ENCODE measurements around the gene ATXN1.

Gene ATXN1

DNA sequence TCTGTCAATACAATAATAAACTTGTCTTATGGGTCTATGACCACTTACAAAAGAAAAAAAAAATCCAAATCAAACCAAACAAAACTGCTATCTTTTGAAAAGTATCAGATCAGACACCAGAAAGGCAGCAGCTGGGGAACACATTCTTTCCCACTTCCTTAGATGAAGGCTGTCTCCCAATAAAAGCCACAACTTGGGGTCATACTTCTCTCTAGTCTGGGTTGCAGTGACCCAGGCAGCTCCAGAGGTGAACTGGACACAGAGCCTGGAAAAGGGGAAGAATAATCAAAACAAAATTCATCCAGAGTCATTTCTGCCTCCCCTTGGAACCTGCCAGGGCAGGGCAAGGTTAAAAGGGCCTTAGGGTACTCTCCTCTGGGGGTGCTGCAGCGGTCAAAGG, 19.1 kb downstream of the ATXN1 start:
- peak in 1 of 2 donors; percentile 43 for DNase-seq

DNA sequence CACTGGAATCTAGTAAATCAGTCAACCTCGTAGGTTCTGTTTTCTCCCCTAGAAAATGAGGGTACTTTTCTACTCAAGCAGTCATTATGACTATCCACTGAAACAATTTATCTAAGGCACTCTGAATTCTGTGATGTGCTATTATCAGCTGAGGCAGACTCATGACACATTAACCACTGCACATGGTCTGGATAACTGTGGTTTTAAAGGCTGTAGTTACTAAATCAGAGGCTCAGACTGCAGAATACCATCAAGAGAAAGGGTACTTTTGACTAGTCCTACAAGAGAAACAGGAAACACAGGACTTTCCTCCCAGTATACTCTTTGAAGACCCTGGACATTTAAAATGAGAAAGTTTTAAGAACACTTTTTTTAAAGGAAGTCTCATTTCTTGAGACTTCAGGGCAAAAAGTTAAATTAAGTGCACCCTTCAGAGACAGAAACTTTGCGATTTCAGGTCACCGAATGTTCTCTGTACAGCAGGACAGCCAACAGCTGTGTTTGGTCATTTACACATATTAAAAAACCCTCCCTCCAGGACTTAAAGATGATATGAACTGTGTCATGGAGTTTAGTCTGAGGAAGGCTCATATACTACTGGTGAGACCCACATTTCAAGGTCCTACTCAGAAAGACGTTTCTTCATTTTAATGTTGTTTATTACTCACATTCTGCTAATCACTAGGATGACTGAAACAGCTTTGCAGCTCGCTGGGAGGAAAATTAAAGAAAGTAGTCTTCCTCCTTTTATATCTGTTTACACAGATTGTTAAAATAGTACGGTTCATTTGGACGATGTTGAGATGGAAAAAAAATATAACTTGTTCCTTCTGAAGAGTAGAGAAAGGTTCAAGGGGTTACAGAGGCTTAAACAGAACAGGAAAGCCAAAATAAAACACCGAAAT, 19.9 kb downstream of the ATXN1 start:
- DNase-seq, result peak; percentile 74 to 76

DNA sequence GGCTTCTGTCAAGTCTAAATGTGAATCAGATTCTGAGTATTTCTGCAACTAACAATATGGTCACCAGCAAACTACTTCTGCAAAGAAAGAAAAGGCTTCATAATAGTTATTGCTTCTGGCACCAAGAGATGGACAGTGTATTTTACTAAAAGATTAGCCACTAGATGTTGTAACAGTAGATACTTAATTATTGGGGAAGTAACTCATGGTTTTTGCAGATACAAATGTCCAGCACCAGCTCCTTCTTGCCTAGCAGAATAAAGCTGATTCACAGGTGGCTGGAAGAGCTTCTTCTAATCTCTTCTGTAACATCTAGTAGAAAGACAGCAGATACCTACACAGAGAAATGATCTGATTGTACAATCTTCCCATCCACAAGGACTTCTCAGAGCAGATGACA, 21.2 kb downstream of the ATXN1 start:
- peak; percentile 45 to 60 for DNase-seq

DNA sequence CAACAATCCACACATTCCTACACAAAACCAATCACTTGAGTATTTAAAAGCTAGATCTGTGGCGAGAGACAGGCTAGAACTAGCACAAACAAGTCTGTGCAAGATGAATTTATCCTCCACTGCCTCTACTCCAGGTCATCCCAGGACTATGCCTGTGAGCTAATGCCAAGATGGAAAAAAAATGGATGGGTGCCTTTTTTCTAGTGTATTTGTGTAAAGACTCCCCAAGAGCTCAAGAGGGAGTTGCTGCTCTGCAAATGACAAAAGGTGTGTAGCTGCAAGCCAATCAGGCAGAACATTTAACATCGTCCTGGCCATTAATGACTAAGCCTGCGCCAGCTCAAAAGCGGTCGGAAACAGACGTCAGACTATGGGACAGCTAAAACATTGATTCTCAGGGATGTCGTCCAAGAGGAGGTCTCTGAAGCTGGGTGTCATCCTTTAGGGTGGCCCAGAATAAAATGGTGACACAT, 21.9 kb downstream of the ATXN1 start:
- DNase-seq, result no peak

DNA sequence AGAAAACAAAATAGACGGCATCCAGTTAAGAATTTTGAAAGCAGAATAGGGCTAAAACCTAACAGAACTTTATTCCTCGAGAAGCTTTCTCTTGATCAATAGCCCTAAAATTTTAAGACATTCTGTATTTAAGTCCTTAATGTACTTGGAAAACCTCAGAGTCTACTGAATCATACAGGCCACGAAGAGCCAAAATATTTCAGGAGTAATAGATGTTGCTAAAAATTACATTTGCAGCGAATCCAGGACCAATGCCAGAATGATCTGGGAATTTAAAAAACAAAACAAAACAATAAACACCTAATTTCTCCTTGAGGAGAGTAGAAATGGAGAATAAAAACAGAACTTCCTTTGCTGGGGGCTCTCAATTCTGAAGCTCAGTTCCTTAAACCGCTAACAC, 23.3 kb downstream of the ATXN1 start:
- DNase-seq, result no peak

DNA sequence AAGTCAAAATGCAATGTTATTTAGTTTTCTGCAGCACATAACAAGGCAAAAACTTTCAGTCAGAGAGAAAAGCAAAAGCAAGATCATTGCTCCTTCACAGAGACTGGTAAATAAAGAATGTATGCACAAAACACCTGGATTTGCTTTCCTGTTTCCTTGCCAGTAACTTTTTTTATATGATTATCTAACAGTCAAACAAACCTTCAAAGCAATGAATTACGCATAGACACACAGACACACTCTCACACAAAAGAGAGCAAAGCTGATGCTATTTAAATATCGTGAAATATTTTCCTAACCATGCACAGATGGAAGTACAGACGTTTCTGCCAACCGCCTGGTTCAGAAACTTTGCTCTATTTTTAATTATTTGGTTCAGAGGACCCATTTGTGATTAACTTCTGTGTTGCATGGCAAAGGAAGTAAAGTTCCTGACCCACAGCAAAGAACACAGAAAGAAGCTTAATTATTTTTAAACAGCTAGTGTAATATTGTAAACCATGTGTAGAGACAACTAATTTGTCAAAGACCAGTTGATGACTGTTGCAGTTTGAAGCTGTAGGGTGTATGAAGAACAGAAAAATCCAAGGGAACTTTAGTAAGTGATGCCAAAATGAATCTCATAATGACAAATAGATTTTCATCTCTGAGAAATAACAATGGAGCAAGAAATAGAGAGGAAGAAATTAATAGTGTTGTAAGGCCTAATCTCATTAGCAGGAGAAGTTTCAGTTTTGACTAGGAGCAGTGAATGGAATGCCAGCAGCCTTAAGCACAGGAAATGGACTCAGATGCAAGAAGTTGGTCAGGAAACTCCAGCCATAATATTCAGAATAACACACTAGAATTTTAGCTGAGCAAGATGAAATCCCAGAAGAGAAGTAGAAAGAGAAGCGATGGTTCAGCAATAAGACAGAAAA, 24.1 kb downstream of the ATXN1 start:
- DNase-seq, result no peak

DNA sequence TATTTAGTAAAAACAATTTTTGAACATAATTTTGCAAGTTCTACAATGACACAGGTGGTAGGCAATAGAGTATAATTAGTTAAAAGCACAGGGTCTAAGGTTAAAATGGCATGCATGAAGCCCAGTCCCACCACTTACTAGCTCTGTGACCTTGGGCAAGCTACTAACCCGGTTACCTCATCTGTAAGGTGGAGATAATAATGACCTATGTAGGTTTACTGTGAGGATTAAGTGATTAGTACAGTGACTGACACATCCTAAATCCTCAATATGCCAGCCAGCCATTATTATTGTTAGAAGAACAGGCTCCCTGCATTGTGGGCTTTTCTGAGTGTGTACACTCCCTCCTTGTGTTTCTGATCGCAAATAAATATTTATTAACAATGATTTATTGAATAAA, 26.2 kb downstream of the ATXN1 start:
- DNase-seq, result no peak

DNA sequence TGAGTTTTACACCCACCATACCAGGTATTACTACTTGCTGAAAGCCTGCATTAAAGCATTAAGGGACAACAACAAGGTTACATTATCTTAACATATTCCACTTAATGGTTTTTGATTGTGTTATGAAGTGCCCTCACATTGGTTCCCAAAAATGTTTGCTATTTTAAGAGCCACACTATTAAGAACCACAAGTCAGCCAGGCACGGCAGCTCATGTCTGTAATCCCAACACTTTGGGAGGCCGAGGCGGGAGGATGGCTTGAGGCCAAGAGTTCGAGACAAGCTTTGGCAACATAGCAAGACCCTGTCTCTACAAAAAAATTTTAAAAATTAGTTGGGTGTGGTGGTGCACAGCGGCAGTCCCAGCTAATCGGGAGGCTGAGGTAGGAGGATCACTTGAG, 28.2 kb downstream of the ATXN1 start:
- DNase-seq, result no peak

DNA sequence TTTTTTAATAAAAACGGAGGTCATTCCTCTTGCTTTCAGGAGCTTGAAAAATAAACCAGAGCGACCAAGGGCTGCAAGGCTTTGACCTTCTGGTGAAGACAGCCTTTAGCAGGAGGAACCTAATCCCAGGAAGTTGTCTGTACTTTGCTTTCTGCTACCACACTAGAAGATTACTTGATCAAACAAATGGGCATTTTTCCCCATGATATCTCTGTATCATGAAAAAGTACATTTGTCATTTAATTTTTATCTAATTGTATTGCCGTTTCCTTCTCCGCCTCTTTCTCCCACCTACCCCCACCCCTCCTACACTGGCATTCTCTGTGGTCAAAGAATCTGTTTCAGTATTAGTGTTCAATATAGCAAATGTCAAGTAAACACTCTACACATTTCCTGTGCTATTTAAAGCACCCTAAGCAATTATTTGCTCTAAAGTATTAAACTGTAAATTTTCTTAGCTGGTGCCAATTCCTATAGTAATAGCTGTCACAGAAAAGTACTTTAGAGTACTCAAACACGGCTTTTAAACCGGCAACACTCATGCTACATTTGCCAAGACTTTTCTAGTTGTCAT, 29.7 kb downstream of the ATXN1 start:
- no peak for DNase-seq

DNA sequence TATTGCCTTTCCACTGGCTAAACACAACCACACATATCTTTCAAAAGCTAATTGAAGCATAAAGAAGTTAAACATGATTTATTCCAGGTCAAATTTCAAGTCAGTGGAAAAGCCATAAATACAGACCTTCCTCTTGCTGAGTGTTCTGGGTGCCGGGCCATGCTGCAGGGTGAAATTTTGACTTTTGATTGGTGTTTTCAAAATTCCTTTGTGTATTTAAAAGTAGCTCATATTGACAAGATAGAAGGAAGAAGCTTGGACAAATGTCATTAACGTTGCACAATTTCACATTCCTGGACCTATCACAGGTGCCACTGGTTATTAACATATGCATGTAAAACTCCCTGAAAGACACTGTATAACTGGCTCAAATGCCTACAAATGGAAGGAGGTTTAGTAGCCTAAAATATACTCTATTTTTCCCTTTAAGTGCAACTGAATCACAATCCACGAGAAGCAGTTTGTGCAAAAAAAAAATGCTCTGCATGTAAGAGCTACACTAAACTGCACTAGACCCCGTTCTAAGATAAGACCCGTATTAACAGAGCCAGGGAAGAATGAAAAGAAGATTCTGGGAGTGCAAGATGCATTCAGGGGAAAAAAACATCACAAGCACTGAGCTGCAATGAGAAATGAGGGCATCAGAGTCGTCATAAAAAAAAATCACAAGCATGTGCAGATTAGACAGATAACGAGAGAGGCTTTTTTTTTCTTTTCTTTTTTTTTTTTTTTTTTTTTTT, 30.4 kb downstream of the ATXN1 start:
- DNase-seq, result no peak

DNA sequence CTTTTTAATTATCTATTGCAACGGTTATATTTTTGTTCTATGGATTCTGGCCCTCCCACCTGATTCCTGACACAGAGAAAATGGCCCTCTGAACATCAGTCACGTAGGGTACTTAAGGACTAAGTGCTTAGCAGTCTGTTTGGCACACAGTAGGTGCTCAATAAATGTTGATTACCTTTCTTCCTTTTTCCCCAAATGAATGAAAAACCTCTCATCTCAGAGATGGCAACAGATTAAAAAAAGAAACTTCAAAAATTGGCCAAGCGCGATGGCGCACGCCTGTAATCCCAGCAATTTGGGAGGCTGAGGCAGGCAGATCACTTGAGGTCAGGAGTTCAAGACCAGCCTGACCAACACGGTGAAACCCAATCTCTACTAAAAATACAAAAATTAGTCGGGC, 31.5 kb downstream of the ATXN1 start:
- DNase-seq, result no peak

DNA sequence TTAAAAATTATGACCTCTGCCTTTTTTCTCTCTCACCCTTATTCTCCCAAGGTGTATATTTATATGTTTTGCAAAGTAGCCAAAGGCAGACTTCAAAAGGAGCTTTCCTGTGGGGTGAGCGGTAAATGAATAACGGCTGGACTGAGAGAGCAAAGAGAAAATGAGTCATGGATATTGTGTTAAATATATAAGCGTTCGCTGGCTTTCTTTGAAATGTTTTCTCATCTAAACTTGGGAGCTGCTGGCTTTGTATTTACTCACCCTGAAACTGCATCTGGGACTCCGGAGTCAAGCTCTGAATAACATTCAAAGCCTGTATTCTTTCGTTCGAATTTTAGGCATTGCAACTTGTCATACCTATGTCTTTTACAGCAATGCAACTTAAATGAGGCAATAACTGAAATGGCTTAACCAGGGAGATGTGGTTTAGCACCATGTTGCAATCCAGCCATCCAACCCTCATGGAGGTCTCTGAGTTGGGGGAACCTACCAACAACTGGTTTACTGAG, 32.0 kb downstream of the ATXN1 start:
- DNase-seq, result peak; percentile 80 to 82

DNA sequence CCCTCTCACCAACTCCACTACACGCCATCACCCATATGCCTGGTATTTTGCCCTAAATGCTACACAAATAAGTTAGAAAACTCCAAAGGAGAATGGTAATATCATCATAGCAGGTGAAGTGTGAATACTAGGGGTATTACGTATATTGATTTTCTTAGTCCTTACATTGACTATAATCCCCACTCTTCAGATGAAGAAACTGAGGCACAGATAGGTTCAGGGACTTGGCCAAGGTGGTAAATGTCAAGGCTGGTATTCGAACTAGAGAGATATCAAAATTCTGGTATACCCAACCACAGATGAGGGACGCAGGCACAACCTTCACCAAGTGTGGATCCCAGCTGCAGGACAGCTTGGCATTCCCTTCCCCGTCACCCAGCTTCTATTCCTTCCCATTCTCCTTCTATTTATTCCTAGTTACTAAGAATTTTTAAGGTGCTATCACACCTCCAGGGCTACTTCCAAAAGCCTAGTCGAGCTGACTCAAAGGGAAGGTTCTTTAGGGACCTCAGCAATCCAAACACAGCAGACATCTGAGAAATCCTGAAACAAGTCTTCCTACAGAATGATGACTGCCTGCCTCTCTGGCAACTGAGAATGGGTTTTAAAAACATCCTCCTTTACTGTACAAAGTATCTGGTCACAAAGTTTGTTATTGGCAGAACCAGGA, 32.6 kb downstream of the ATXN1 start:
- DNase-seq, result no peak

DNA sequence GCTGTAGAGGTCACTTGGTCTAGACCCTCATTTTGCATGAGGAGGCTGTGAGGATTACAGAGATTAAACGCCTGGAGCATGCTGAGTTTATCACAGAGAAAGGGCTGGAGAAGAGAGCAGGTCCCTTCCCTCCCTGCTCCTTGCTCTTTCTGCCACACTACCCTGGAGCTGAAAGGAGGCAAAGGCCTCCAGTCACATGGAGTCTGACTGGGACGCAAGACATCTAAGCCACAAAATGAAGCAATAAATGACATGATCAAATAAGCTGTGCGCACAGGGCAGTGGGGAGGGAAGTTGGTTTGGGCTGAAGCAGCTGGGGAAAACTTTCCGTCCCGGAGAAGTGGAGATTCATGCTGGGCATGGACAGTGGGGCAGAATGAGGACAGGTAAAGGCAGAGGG, 33.3 kb downstream of the ATXN1 start:
- peak; percentile 91 to 93 for DNase-seq

DNA sequence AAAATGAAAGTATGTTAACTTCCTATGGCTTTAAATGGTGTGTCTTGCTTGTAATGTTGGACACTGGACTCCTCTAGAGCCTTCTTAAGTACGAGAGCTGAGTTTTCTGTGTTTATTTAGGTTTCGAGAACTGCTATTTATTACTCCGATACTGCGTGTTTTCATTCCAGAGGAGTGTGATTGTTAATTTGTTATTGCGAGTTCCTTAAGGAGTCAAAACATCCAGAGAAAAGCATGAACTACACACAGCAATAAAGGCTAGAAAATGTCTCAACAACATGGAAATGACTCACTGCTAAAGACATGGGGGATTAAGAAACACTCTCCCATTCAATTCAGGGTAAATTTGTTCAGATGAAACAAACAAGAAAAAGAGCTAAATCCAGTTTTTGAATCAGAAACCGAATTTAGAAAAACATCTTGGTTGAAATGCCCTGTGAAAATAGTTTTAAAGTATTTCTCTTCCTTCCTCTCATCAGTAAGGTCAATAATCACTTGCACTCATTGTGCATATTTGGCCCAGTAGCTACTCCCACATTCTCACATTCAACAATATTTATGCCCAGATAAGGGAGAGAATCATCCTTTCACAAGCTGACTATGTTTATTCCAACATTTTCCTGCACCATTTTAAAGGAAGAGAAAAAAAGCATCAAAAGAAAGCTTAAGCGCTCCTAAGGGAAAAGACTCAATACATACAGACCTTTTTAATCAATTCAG, 36.0 kb downstream of the ATXN1 start:
- DNase-seq, result peak; percentile 53 to 71

DNA sequence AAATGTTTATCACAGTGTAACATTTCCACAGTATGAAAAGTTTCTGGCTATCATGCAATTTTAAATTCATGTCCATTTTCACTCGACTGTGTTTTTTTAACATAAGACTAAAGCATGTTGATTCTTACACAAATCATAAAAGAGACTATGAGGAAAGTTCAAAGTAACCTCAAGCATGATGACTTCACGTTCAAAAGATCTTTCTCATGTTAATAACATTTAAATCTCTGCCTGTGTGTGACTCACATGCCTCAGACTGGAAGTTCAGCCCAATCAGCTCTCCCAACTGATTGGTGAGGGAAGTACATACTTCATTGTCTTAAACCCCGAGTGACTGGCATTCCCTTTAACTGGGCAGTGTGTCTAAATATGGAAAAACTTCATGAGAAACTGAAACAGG, 37.4 kb downstream of the ATXN1 start:
- DNase-seq, result peak; percentile 83 to 85

DNA sequence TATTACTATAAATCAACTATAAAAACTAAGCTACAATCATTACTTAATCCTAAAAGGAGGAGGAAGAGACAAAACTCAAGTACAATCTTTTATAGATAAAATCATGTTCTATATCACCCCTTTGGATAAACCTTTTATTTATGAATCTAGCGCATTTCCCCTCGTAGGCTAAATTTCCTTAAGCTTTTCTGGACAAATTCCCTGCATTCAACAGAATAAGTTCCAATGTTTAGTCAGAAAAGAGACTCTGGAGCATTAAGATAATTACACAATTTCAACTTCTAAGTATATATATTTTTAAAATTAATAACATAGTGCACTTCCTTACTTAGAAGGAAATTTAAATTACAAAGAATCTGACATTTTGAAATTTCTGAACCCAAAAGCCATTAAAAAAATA, 37.9 kb downstream of the ATXN1 start:
- DNase-seq, result no peak

DNA sequence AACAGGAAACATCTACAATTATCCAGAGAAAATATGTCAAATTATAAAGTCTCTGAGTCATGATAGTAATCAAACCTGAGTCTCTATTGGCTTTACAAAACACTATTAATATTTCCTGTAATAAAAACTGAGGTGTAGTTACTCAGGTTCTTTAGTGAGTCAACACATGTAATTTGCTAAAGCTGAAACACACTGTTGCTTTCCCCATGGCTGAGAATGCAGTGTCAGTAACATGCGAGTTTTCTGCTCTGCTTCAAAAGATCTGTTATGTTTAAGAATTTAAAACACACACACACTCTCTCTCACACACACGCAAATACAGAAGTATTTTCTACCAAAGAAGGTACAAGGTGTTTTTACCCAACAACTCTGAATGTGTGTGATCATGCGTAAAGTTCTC, 38.6 kb downstream of the ATXN1 start:
- DNase-seq, result no peak

DNA sequence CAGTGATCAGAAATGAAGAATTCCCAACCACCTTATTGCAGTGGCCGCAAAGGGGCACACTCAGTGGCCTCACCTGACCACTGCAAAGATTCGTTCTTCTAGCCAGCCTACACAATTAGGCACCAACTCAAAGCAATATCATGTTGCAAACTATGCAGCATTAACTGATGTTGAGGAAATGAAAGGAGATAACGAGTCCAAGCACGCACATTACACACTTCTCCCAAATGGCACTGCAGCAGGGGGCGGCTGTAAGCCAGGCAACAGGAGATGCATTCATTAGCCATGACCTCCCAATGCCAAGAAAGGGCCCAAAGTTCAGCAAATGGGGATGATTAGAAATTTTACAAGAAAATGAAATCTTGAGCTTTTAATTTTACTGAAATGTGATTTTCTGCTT, 39.3 kb downstream of the ATXN1 start:
- peak in 1 of 2 donors; percentile 44 for DNase-seq

DNA sequence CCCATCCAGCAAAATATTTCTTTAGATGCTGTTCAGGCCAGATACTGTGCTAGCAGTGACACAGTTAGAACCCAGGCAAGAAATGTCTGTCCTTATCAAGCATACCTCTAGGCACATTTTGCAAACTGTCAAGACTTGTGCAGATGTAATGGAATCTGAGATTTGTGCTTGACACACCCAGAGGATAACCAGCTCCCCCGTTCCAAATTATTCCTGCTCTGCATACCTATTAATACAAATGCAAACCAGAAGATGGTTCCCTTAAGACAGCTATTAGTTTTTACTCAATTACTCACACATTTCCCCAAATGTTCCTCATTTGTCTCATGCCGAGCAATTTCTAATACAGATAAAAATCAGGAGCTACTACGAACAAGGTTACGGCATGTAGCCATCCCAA, 40.4 kb downstream of the ATXN1 start:
- no peak for DNase-seq

DNA sequence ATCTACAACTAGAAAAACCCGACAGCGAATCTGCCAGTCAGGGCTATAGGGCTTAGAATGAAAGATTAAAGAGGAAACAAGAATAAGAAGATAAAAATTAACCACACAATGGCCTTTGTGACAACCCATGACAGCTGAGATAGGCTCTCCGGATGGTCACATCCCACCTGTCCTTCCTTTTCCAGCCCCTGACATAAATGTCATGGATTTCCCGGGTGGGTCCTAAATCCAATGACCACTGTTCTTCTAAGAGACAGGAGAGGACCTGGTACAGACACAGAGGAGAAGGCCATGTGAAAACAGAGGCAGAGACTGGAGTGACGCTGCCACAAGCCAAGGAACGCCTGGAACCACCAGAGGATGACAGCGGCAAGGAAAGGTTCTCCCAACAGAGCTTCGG, 41.8 kb downstream of the ATXN1 start:
- DNase-seq, result no peak
